ENCODE data around the gene TMEM92.

TMEM92 gene

GRCh38 chr17:50330151-50330775 is 56.0 kb downstream of the TMEM92 start:
- no peak for DNase-seq
